ENCODE measurements around the gene RPL35.

GRCh38 chr9:124875501-124875900 is 13.7 kb upstream of the RPL35 start:
- TF ChIP-seq TAF1 (IDR thresholded peaks at IDR 0.05; ENCODE audit: low read depth, low read length) (no peak), POLR2AphosphoS5 (IDR thresholded peaks at IDR 0.05; ENCODE audit: low read depth, low read length) (no peak), EZH2 (IDR thresholded peaks at IDR 0.05; ENCODE audit: low read depth, low read length, severe bottlenecking) (no peak), KDM1A (IDR thresholded peaks at IDR 0.05; ENCODE audit: borderline replicate concordance, low read length) (no peak), POLR2A (IDR thresholded peaks at IDR 0.05; ENCODE audit: control extremely low read depth in 1 of 2, low read depth in 2 of 2, low read length in 2 of 2) (no peak), BCL11A (IDR thresholded peaks at IDR 0.05; ENCODE audit: low read depth in 2 of 2, low read length in 2 of 2) (no peak)
